ENCODE measurements around the gene PITPNC1.

PITPNC1 gene

DNA sequence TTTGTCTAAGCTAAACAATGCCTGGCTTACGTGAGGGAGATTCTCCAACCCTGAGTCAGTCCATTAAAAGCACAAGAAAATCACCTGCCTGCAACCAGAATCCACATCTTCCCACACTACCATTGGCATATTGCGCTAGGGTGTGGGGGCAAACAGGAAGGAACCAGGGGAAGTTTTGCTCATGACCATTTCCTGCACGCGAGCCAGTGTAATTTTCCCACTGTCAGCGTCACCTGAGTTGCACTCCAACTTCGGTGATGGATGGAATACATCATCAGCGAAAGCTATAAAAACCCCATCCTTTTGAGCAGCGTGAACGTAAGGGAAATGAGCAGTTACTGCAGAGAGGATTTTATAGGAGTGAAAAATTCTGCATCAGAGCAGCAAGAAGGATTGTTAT, 172.7 kb downstream of the PITPNC1 start:
- H3K79me2 ChIP-seq = no peaks in the 10 kb centered on the region
- H3K36me3 ChIP-seq (ENCODE audit: control insufficient read depth, insufficient read depth, low read length) = no peaks in the 10 kb centered on the region
- H3K27ac ChIP-seq = peak overlapping the region; percentile 1
- H3K9me3 ChIP-seq (ENCODE audit: control insufficient read depth, low read length) = no peaks in the 10 kb centered on the region
- H3K4me1 ChIP-seq = no peaks in the 10 kb centered on the region
- no peak overlapping the region for H2AFZ ChIP-seq
- TF ChIP-seq, protein P1, sequence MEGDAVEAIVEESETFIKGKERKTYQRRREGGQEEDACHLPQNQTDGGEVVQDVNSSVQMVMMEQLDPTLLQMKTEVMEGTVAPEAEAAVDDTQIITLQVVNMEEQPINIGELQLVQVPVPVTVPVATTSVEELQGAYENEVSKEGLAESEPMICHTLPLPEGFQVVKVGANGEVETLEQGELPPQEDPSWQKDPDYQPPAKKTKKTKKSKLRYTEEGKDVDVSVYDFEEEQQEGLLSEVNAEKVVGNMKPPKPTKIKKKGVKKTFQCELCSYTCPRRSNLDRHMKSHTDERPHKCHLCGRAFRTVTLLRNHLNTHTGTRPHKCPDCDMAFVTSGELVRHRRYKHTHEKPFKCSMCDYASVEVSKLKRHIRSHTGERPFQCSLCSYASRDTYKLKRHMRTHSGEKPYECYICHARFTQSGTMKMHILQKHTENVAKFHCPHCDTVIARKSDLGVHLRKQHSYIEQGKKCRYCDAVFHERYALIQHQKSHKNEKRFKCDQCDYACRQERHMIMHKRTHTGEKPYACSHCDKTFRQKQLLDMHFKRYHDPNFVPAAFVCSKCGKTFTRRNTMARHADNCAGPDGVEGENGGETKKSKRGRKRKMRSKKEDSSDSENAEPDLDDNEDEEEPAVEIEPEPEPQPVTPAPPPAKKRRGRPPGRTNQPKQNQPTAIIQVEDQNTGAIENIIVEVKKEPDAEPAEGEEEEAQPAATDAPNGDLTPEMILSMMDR (IDR thresholded peaks at IDR 0.05) = no peak
- no peak overlapping the region for H3K4me3 ChIP-seq (ENCODE audit: low read depth, low read length)
- no peaks in the 10 kb centered on the region for H3K27me3 ChIP-seq (ENCODE audit: control insufficient read depth, insufficient read depth, low read length)
- H3K4me2 ChIP-seq (ENCODE audit: low read length) = no peak overlapping the region
- no peak overlapping the region for H3K9ac ChIP-seq

GRCh38 chr17:67554634-67555033, 177.6 kb downstream of the PITPNC1 start:
- TF ChIP-seq, protein P1 (IDR thresholded peaks at IDR 0.05) = no peak
- H3K4me3 ChIP-seq (ENCODE audit: low read depth, low read length) = no peak overlapping the region
- H3K79me2 ChIP-seq = no peaks in the 10 kb centered on the region
- no peaks in the 10 kb centered on the region for H3K9me3 ChIP-seq (ENCODE audit: control insufficient read depth, low read length)
- H3K4me1 ChIP-seq = no peaks in the 10 kb centered on the region
- H3K27me3 ChIP-seq (ENCODE audit: control insufficient read depth, insufficient read depth, low read length) = no peaks in the 10 kb centered on the region
- no peak overlapping the region for H3K27ac ChIP-seq
- no peaks in the 10 kb centered on the region for H3K36me3 ChIP-seq (ENCODE audit: control insufficient read depth, insufficient read depth, low read length)
- no peak overlapping the region for H3K4me2 ChIP-seq (ENCODE audit: low read length)
- H2AFZ ChIP-seq = no peak overlapping the region
- H3K9ac ChIP-seq = no peak overlapping the region

- no peaks in the 10 kb centered on the region for H3K36me3 ChIP-seq (ENCODE audit: control insufficient read depth, insufficient read depth, low read length)
- H3K9ac ChIP-seq = no peak overlapping the region
- H3K9me3 ChIP-seq (ENCODE audit: control insufficient read depth, low read length) = no peaks in the 10 kb centered on the region
- H3K79me2 ChIP-seq = no peaks in the 10 kb centered on the region
- no peak overlapping the region for H2AFZ ChIP-seq
- H3K27ac ChIP-seq = no peak overlapping the region
- no peak overlapping the region for H3K4me3 ChIP-seq (ENCODE audit: low read depth, low read length)
- H3K4me1 ChIP-seq = no peaks in the 10 kb centered on the region
- TF ChIP-seq, protein P1 (IDR thresholded peaks at IDR 0.05) = no peak
- no peak overlapping the region for H3K4me2 ChIP-seq (ENCODE audit: low read length)
- H3K27me3 ChIP-seq (ENCODE audit: control insufficient read depth, insufficient read depth, low read length) = no peaks in the 10 kb centered on the region
Measured at GRCh38 chr17:67555855-67556254, 178.8 kb downstream of the PITPNC1 start.

DNA sequence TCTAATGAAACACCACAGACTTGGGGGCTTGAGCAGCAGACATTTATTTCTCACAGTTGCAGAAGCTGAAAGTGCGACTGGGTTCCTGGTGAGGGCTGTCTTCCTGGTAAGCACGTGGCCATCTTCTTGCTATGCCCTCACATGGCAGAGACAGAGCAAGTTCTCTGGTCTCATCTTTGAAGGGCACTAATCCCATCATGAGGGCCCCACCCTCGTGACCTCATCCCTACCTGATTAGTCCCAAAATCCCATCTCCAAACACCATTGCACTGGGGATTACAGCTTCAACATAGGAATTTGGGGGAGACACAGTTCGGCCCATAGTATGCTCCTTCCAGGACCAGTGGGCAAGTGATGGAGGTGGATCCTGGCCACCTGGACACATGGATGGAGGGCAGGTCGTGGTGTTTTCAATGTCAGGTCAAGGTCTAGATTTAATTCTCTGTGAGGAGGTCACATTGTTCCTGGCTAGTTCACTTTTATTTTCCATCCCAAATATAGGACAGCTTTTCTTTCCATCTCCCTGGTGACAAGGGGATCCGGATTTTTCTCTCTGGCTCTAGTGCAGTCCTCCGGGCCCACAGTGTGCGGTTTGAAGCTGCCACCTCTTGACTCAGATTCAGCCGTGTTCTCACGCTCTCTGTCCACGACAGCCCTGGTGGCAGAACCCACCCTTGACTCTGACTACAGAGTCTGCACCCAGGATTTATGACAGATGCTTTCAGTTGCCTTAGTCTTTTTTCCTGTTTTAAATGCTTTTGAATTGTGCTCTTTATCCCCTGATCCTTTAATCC, 180.2 kb downstream of the PITPNC1 start:
- H3K27ac ChIP-seq = no peak overlapping the region

More for the DNA sequence above, 180.2 kb downstream of the PITPNC1 start:
- H3K9me3 ChIP-seq (ENCODE audit: control insufficient read depth, low read length) = no peaks in the 10 kb centered on the region
- no peaks in the 10 kb centered on the region for H3K4me1 ChIP-seq
- no peak overlapping the region for H3K9ac ChIP-seq
- H3K36me3 ChIP-seq (ENCODE audit: control insufficient read depth, insufficient read depth, low read length) = no peaks in the 10 kb centered on the region
- H3K79me2 ChIP-seq = no peaks in the 10 kb centered on the region
- TF ChIP-seq, protein P1 (IDR thresholded peaks at IDR 0.05) = no peak
- H3K27me3 ChIP-seq (ENCODE audit: control insufficient read depth, insufficient read depth, low read length) = no peaks in the 10 kb centered on the region
- H3K4me2 ChIP-seq (ENCODE audit: low read length) = no peak overlapping the region
- no peak overlapping the region for H3K4me3 ChIP-seq (ENCODE audit: low read depth, low read length)
- no peak overlapping the region for H2AFZ ChIP-seq
